Occipital lobe (tissue), 2 donors: Measurements from ENCODE around the gene KLHL14. TPM values are rescaled to one million over a fixed set of nuclear protein-coding genes. Genes with fewer than 3 reads are reported as not detected.
"Not testable (repeated sequence)": the region's sequence is repeated elsewhere in the genome, so short reads cannot be mapped to it uniquely, and the experiment has no call there.

Source experiments
- DNase-seq: peaks from one replicate; lab custom pipeline; 2025; lab: John Stamatoyannopoulos, UW
- total RNA-seq: library from RNA; depleted of rRNA; stranded (reverse); fragments of >200 nt; gene quantifications from one replicate; pipeline ENCODE4 v1.2.3, GENCODE V29; 2014

Gene KLHL14, protein sequence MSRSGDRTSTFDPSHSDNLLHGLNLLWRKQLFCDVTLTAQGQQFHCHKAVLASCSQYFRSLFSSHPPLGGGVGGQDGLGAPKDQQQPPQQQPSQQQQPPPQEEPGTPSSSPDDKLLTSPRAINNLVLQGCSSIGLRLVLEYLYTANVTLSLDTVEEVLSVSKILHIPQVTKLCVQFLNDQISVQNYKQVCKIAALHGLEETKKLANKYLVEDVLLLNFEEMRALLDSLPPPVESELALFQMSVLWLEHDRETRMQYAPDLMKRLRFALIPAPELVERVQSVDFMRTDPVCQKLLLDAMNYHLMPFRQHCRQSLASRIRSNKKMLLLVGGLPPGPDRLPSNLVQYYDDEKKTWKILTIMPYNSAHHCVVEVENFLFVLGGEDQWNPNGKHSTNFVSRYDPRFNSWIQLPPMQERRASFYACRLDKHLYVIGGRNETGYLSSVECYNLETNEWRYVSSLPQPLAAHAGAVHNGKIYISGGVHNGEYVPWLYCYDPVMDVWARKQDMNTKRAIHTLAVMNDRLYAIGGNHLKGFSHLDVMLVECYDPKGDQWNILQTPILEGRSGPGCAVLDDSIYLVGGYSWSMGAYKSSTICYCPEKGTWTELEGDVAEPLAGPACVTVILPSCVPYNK
- 20.3 TPM for total RNA-seq

- no peak for DNase-seq
Observed at GRCh38 chr18:32772581-32773381, at the start of gene KLHL14. Gene KLHL14 (minus strand): TSS chr18:32773023. CDS start chr18:32770591, 2,432 bp downstream.

GRCh38 chr18:32822197-32822596 is 49.4 kb upstream of the KLHL14 start:
- no peak for DNase-seq

DNA sequence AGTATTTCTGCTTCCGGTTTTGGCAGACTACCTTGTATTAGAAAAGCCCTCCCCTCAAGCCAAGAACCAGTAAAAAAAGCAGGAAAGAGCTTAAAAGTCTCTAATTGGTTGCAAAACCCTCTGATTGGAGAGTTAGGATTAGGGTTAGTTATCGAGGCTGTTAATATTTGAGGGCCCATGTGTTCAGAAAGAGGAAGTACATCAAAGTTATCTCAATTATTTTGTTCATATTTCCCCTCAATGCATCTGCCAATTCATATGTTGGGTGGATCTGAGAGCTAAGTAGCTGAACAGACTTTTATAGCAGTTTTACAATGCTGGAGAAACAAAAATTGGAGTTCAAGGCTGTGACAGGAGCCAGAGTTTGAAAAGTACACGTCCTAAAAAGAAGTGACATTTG is 43.1 kb upstream of the KLHL14 start:
- no peak for DNase-seq

GRCh38 chr18:32812342-32812741 is 39.5 kb upstream of the KLHL14 start:
- DNase-seq = no peak

DNA sequence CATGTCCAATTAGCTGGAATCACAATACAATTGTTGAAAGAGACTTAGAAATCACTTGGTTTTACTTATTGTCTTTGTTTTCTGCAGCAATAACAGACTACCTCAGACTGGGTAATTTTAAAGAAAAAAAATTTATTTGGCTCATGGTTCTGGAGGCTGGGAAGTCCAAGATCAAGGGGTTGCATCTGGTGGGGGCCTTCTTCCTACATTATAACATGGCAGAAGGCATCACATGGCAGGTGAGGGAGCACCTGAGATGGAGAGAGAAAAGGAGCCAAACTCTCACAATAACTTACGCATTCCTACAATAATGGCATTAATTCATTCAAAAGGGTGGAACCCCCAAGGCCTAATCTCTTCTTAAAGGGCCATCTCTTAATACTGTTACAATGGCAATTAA is 37.5 kb upstream of the KLHL14 start:
- no peak for DNase-seq

GRCh38 chr18:32805354-32805753 is 32.5 kb upstream of the KLHL14 start:
- DNase-seq = no peak

GRCh38 chr18:32804134-32804888 is 31.5 kb upstream of the KLHL14 start:
- no peak for DNase-seq

DNA sequence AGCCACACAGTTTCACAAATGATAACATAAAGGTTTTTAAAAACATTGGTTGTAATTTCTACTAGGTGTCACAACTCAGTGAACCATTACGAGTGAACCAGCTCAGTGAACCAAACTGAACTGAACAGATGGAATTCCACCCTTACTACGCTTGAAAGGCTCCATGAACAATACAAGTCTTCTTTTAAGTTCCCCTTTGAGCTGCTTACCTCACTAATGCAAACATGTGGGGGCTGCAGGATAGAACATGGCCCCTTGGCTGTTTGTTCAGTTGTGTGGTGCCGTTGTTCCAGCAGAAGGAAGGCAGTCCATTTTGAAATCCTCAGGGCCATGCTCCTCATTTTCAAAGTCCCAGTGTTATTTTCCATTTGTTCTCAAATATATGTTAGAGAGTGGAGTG is 30.7 kb upstream of the KLHL14 start:
- DNase-seq = no peak

DNA sequence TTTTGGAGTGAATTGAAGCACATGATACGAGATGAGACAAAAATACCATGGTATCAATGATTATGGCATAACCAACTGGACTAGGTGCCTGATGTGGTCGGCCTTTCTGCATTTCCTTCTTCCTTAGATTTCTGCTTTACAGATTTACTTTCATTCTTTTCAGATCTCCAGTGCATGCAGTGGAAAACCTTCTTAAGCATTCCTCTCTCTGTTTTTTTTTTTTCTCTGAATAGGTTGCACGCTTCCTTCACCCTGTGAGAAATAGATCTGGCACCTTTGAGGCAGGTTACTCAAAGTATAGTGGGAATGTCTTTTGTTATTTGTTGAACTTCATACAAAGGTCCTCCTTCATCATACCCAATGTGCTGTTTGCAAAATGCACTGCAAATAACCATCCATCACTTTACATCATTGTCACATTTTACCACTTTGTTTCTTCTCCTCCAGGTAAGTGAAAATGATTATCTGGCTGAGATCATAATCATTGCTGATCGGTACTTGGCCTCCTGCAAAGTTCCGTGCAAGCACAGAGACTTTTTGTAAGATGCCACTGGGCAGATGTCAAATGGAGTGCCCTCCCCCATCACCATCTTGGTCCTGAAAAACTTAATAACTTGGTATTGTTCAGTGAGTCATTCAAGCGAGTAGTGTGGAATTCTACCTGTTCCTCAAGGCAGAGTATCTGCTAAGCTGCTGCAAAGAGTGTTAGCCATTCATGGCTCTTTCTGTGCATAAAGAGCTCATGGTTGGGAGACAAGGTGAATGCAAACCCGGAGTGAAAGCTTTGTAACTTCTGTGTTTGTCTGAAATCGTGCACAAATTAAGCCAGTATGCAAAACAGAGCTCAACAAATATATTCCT is 30.0 kb upstream of the KLHL14 start:
- DNase-seq = no peak

GRCh38 chr18:32801228-32801627 is 28.4 kb upstream of the KLHL14 start:
- no peak for DNase-seq

DNA sequence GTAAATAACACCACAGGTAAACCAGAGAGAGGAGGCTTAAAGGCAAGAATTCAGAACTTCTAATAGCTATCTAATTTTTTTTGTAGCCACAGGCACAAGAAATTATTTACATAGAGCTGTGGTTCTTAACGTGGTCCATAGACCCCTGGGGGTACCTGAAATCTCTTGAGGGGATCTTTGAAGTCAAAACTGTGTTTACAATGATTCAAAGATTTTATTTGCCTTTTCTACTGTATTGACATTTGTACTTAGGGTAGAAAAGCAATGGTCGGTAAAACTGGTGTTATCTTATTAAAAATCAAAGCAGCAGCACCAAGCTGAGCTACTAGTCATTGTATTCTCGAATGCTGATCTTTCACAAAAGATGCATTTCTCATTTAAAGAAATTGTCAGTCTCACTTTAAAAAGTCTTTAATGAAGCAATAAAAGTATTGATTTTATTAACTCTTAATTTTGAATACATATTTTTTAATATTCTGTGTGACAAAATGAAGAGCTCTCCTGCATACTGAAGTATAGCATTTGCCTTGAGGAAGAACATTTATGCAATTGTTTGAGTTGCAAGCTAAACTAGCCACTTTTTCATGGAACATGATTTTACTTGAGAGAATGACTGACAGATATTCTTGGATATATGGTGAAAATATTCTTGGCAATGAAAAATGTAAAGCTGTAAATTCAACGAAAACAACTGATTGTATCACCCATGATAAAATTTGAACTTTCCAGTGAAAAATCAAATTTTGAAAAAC is 25.6 kb upstream of the KLHL14 start:
- DNase-seq = no peak

GRCh38 chr18:32794667-32795066 is 21.8 kb upstream of the KLHL14 start:
- not testable (repeated sequence) for DNase-seq

DNA sequence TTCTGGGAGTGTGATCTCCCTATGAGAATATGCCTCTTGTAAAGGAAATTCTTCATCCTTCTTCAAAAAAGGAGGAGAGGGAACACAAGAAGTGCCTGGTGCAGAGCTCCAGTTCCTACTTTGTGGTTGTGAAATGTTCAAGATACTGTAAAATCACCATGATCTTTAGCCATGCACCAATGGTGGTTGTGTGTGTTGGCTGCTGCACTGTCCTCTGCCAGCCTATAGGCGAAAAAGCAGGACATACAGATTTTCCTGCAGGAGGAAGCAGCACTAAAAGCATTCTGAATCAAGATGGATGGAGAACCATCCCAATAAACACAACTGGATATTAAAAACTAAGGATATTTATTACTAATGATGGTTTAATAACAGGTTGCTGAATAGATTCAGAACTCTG is 6.2 kb upstream of the KLHL14 start:
- DNase-seq = no peak

GRCh38 chr18:32777049-32777448 is 4.2 kb upstream of the KLHL14 start:
- no peak for DNase-seq

DNA sequence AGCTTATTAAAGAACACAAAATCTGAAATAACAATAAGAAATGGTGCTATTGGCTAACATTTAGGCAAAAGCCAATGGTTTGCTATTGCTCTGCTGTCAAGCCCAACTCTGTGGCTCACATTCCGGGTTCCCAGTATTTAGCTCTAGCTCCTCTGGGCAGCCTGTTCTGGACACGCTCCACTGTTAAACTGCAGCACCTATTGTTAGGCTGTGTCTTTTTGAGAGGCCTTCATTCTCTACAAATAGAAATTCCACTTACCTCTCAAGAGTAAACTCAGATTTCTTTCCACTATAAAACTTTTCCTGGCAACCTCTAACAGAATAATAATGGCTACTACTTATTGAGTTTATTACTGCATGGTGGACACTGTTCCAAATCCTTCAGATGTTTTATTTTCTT is 3.7 kb upstream of the KLHL14 start:
- no peak for DNase-seq

- no peak for DNase-seq
Observed at GRCh38 chr18:32775628-32776027, 2.8 kb upstream of the KLHL14 start.

DNA sequence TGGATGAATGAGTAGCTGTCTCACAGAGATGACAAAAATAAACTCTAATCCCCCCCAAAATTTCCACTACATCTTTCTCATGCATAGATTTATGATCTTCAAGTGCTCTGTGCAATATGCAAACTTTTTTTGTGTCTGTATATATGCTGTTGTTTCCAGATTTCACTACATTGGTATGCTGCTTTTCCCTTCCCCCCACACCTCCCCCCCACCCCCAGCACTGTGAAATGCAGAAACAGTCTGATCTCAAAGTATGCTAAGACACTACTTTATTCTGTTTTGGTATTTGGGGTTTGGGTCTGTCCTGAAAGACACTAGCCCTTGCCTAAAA is 524 bp upstream of the KLHL14 start:
- no peak for DNase-seq

- DNase-seq = no peak
Observed at GRCh38 chr18:32771871-32772580, 797 bp downstream of the KLHL14 start.

GRCh38 chr18:32771169-32771751 is 1.6 kb downstream of the KLHL14 start:
- DNase-seq = no peak
